Activated CD8-positive, alpha-beta T cell treated with anti-CD3 and anti-CD28 coated beads for 36 hours (primary cell): ENCODE data around the gene OR8S1. TPM values are rescaled to one million over a fixed set of nuclear protein-coding genes. Genes with fewer than 3 reads are reported as not detected.
"Not testable (repeated sequence)": the region's sequence is repeated elsewhere in the genome, so short reads cannot be mapped to it uniquely, and the experiment has no call there.

ENCODE experiments used
- ATAC-seq: fragments of 200-7000 bp; cut with Tn5 transposase; one replicate; pipeline ENCODE4 v1.10.0; 2021; ENCODE audit warnings: mild to moderate bottlenecking, moderate library complexity
- CTCF ChIA-PET: fragments of 350-600 bp; sonication (Branson Sonifier 250); formaldehyde crosslinking; loops from one replicate; lab custom pipeline; 2021; ENCODE audit warnings: antibody characterized with exemption; lab: Charles Lee
- POLR2A ChIA-PET: fragments of 350-600 bp; sonication (Branson Sonifier 250); formaldehyde crosslinking; loops from one replicate; lab custom pipeline; 2021; ENCODE audit warnings: antibody characterized with exemption; lab: Charles Lee
- DNase-seq: peaks from one replicate; pipeline ENCODE4 v3.0.0-alpha.2; 2020
- H3K27ac Mint-ChIP-seq: one replicate; pipeline ENCODE4 v1.8.0; 2021; ENCODE audit warnings: mild to moderate bottlenecking, mixed read lengths
- H3K27me3 Mint-ChIP-seq: one replicate; pipeline ENCODE4 v1.8.0; 2021; ENCODE audit warnings: mixed read lengths
- H3K36me3 Mint-ChIP-seq: one replicate; pipeline ENCODE4 v1.8.0; 2021; ENCODE audit warnings: low read depth, mixed read lengths
- H3K4me1 Mint-ChIP-seq: one replicate; pipeline ENCODE4 v1.8.0; 2021; ENCODE audit warnings: low read depth, mixed read lengths
- H3K4me3 Mint-ChIP-seq: one replicate; pipeline ENCODE4 v1.8.0; 2021; ENCODE audit warnings: mild to moderate bottlenecking, moderate library complexity, mixed read lengths
- H3K9me3 Mint-ChIP-seq: one replicate; pipeline ENCODE4 v1.8.0; 2021; ENCODE audit warnings: mixed read lengths
- CTCF ChIP-seq: fragments of 200-600 bp; IDR thresholded peaks from one replicate; pipeline ENCODE4 v1.8.0; 2022; ENCODE audit warnings: antibody characterized with exemption, mild to moderate bottlenecking
- intact Hi-C: fragments of 100-400 bp; cut with micrococcal nuclease; formaldehyde crosslinking; loops from one replicate; pipeline ENCODE4 v1.10.0; 2022
- total RNA-seq, 2 experiments: library from RNA; stranded (reverse); gene quantifications; one replicate each; pipeline ENCODE4 v1.2.3, GENCODE V29; 2021

The OR8S1 gene
- total RNA-seq, 2 experiments from 2014 or later = not detected

DNA sequence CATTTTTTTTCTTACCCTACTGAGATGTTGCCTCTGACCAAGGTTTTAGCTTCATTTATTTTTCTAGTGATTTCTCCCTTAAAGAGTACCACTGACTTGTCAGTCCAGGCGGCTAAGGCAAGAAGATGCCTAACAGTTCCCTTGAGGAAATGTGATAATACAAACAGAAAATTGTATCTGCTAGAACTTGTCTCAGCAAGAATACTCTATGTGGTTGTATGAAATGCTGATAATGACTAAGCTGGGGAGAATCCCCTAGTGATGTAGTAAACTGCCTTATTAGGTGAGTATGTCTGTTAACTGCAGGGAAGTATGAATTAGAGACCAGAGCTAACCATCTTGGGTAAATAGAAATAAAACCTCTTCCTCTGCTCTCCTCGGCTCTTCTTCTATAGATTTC is 36.4 kb upstream of the OR8S1 start:
- H3K4me1 Mint-ChIP-seq = peaks cover 6% of the 10 kb centered on the region
- ATAC-seq (peak; percentile 92), DNase-seq (no peak)
- no peak for TF ChIP-seq CTCF
- no peak overlapping the region for H3K27ac Mint-ChIP-seq
- intact Hi-C loops = no loop called here
- H3K9me3 Mint-ChIP-seq = no peaks in the 10 kb centered on the region
- H3K27me3 Mint-ChIP-seq = peaks cover 4% of the 10 kb centered on the region
- H3K4me3 Mint-ChIP-seq = no peak overlapping the region
- POLR2A ChIA-PET = no interaction called here
- H3K36me3 Mint-ChIP-seq = no peaks in the 10 kb centered on the region
- CTCF ChIA-PET = no interaction called here

DNA sequence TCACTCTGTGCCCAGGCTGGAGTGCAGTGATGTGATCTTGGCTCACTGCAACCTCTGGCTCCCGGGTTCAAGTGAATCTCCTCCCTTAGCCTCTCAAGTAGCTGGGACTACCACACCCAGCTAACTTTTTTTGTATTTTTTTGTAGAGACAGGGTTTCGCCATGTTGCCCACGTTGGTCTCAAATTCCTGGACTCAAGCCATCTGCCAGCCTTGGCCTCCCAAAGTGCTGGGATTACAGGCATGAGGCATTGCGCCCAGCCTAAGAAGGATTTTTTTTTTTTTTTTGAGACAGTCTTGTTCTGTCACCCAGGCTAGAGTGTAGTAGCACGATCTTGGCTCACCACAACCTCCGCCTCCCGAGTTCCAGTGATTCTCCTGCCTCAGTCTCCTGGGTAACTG is 36.0 kb upstream of the OR8S1 start:
- DNase-seq, H3K9me3 Mint-ChIP-seq, ATAC-seq, H3K27ac Mint-ChIP-seq, POLR2A ChIA-PET, H3K36me3 Mint-ChIP-seq, CTCF ChIA-PET, H3K4me3 Mint-ChIP-seq, intact Hi-C loops, H3K4me1 Mint-ChIP-seq, H3K27me3 Mint-ChIP-seq: not testable (repeated sequence)

GRCh38 chr12:48500281-48500680 is 25.2 kb upstream of the OR8S1 start:
- ATAC-seq, intact Hi-C loops, CTCF ChIA-PET, H3K27me3 Mint-ChIP-seq, H3K4me1 Mint-ChIP-seq, H3K36me3 Mint-ChIP-seq, H3K27ac Mint-ChIP-seq, H3K9me3 Mint-ChIP-seq, DNase-seq, H3K4me3 Mint-ChIP-seq, POLR2A ChIA-PET: not testable (repeated sequence)

DNA sequence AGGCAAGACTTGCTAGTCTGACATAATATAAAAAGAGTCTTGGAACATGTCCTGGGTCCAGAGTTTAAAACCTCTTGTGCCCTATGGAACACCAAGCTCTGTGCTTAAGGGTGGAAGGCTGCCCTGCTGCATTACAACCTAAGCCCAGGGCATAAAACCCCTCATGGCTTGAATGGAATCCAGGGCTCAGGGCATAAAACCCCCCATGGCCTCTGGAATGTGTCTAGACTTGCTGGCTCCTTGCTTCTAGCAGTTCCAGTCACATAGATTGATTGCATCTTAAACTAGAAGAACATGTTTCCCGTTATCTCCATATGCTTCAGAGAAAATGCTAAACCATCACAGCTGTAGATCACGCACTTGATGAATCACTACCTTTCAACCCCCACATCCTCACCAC is 18.6 kb upstream of the OR8S1 start:
- ATAC-seq, H3K4me1 Mint-ChIP-seq, H3K27ac Mint-ChIP-seq, H3K9me3 Mint-ChIP-seq, POLR2A ChIA-PET, intact Hi-C loops, H3K27me3 Mint-ChIP-seq, H3K4me3 Mint-ChIP-seq, H3K36me3 Mint-ChIP-seq, DNase-seq: not testable (repeated sequence)
- CTCF ChIA-PET = interaction anchor here (1.1 kb wide), 1 partner anchor 111 kb away, joined by 5 read pairs; no protein-coding TSS in a partner anchor

- DNase-seq (no peak), ATAC-seq (no peak)
- Mint-ChIP-seq H3K4me1 (peaks cover 6% of the 10 kb centered on the region), H3K4me3 (no peak overlapping the region), H3K36me3 (no peaks in the 10 kb centered on the region), H3K27ac (no peak overlapping the region), H3K27me3 (peaks cover 6% of the 10 kb centered on the region), H3K9me3 (peaks cover 2% of the 10 kb centered on the region)
- POLR2A ChIA-PET = no interaction called here
- intact Hi-C loops = no loop called here
- no peak for TF ChIP-seq CTCF
- CTCF ChIA-PET = no interaction called here
Measured at GRCh38 chr12:48508987-48509386, 16.4 kb upstream of the OR8S1 start.

DNA sequence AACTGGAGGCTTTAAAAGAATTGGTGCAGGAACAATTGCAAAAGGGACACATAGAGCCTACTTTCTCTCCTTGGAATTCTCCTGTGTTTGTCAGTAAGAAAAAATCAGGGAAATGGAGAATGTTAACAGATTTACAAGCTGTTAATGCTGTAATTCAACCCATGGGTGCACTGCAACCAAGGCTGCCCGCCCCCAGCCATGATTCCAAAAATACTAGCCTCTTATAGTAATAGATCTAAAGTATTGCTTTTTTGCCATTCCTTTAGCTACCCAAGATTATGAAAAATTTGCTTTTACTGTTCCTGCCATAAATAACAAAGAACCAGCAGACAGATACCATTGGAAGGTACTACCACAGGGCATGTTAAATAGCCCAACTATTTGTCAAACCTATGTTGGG is 15.3 kb upstream of the OR8S1 start:
- peaks cover 6% of the 10 kb centered on the region for H3K4me1 Mint-ChIP-seq
- peaks cover 2% of the 10 kb centered on the region for H3K9me3 Mint-ChIP-seq
- DNase-seq = no peak
- peaks cover 4% of the 10 kb centered on the region for H3K27me3 Mint-ChIP-seq
- intact Hi-C loops = no loop called here
- no peak for TF ChIP-seq CTCF
- H3K27ac Mint-ChIP-seq = no peak overlapping the region
- H3K4me3 Mint-ChIP-seq = no peak overlapping the region
- CTCF ChIA-PET = interaction anchor here (1.0 kb wide), 1 partner anchor 32 kb away, joined by 3 read pairs; no protein-coding TSS in a partner anchor
- no peaks in the 10 kb centered on the region for H3K36me3 Mint-ChIP-seq
- POLR2A ChIA-PET = no interaction called here
- no peak for ATAC-seq

GRCh38 chr12:48512855-48513254 is 12.6 kb upstream of the OR8S1 start:
- peak overlapping the region; percentile 67 for H3K27ac Mint-ChIP-seq
- no peaks in the 10 kb centered on the region for H3K36me3 Mint-ChIP-seq
- H3K4me1 Mint-ChIP-seq = peaks cover 6% of the 10 kb centered on the region
- ChIA-PET CTCF (no interaction called here), POLR2A (no interaction called here)
- DNase-seq (peak; percentile 36), ATAC-seq (peak; percentile 96)
- no peak overlapping the region for H3K4me3 Mint-ChIP-seq
- peaks cover 2% of the 10 kb centered on the region for H3K9me3 Mint-ChIP-seq
- TF ChIP-seq CTCF = no peak
- intact Hi-C loops = no loop called here
- H3K27me3 Mint-ChIP-seq = peaks cover 2% of the 10 kb centered on the region
